Measurements from ENCODE around the gene RLN1.

RLN1 gene

GRCh38 chr9:5292141-5292540, 47.5 kb downstream of the RLN1 start:
- H3K27me3 ChIP-seq (ENCODE audit: insufficient read depth, low read length) = no peaks in the 10 kb centered on the region; the same call in 1 of the 2 replicates
- TF ChIP-seq CTCF (IDR thresholded peaks at IDR 0.05; ENCODE audit: low read length) = no peak
- no peak for TF ChIP-seq EZH2 (IDR thresholded peaks at IDR 0.05; ENCODE audit: borderline replicate concordance, low read length)
- no peak overlapping the region for H3K9ac ChIP-seq (ENCODE audit: low read length)

GRCh38 chr9:5288591-5288990, 51.1 kb downstream of the RLN1 start:
- no peak overlapping the region for H3K27ac ChIP-seq (ENCODE audit: low read depth, low read length, poor library complexity, severe bottlenecking)
- H3K9me2 ChIP-seq (ENCODE audit: low read depth, low read length) = no peaks in the 10 kb centered on the region
- H3K9me3 ChIP-seq (ENCODE audit: low read length) = 0 out of 2 replicates have a peak, but pooled peaks cover 4% of the 10 kb centered on the region
- H3K4me3 ChIP-seq (ENCODE audit: low read depth, low read length, poor library complexity, severe bottlenecking) = no peak overlapping the region
- no peak overlapping the region for H3K9ac ChIP-seq (ENCODE audit: low read length)
- no peaks in the 10 kb centered on the region for H3F3A ChIP-seq (ENCODE audit: insufficient read depth, low read length)
- H3K79me2 ChIP-seq (ENCODE audit: insufficient read depth, low read length) = no peaks in the 10 kb centered on the region
- no peak for TF ChIP-seq EZH2 (IDR thresholded peaks at IDR 0.05; ENCODE audit: borderline replicate concordance, low read length)
- no peak for TF ChIP-seq CTCF (IDR thresholded peaks at IDR 0.05; ENCODE audit: low read length)
- H2AFZ ChIP-seq (ENCODE audit: low read length) = no peak overlapping the region
- no peak overlapping the region for H3K4me2 ChIP-seq (ENCODE audit: low read length)
- no peaks in the 10 kb centered on the region for H3K4me1 ChIP-seq (ENCODE audit: insufficient read depth, low read length, severe bottlenecking)
- no peaks in the 10 kb centered on the region for H4K20me1 ChIP-seq (ENCODE audit: insufficient read depth, low read length)
- no peaks in the 10 kb centered on the region for H3K36me3 ChIP-seq (ENCODE audit: insufficient read depth, low read length)
- H3K27me3 ChIP-seq (ENCODE audit: insufficient read depth, low read length) = no peaks in the 10 kb centered on the region; the same call in 1 of the 2 replicates

More at GRCh38 chr9:5292141-5292540, 47.5 kb downstream of the RLN1 start:
- Histone ChIP-seq H3K36me3 (ENCODE audit: insufficient read depth, low read length) (no peaks in the 10 kb centered on the region), H3K4me2 (ENCODE audit: low read length) (no peak overlapping the region), H3K27ac (ENCODE audit: low read depth, low read length, poor library complexity, severe bottlenecking) (no peak overlapping the region), H3K9me3 (ENCODE audit: low read length) (0 out of 2 replicates have a peak, but pooled peaks cover 4% of the 10 kb centered on the region), H3K4me1 (ENCODE audit: insufficient read depth, low read length, severe bottlenecking) (no peaks in the 10 kb centered on the region), H2AFZ (ENCODE audit: low read length) (no peak overlapping the region), H3F3A (ENCODE audit: insufficient read depth, low read length) (no peaks in the 10 kb centered on the region), H3K79me2 (ENCODE audit: insufficient read depth, low read length) (no peaks in the 10 kb centered on the region), H3K9me2 (ENCODE audit: low read depth, low read length) (no peaks in the 10 kb centered on the region), H3K4me3 (ENCODE audit: low read depth, low read length, poor library complexity, severe bottlenecking) (no peak overlapping the region), H4K20me1 (ENCODE audit: insufficient read depth, low read length) (no peaks in the 10 kb centered on the region)

- TF ChIP-seq CTCF (IDR thresholded peaks at IDR 0.05; ENCODE audit: low read length) (no peak), EZH2 (IDR thresholded peaks at IDR 0.05; ENCODE audit: borderline replicate concordance, low read length) (no peak)
- Histone ChIP-seq H3F3A (ENCODE audit: insufficient read depth, low read length) (no peaks in the 10 kb centered on the region), H3K27ac (ENCODE audit: low read depth, low read length, poor library complexity, severe bottlenecking) (no peak overlapping the region), H3K79me2 (ENCODE audit: insufficient read depth, low read length) (no peaks in the 10 kb centered on the region), H3K9me2 (ENCODE audit: low read depth, low read length) (no peaks in the 10 kb centered on the region), H3K4me3 (ENCODE audit: low read depth, low read length, poor library complexity, severe bottlenecking) (no peak overlapping the region), H3K4me2 (ENCODE audit: low read length) (no peak overlapping the region), H3K36me3 (ENCODE audit: insufficient read depth, low read length) (no peaks in the 10 kb centered on the region), H2AFZ (ENCODE audit: low read length) (no peak overlapping the region), H4K20me1 (ENCODE audit: insufficient read depth, low read length) (no peaks in the 10 kb centered on the region), H3K9me3 (ENCODE audit: low read length) (0 out of 2 replicates have a peak, but pooled peaks cover 4% of the 10 kb centered on the region), H3K27me3 (ENCODE audit: insufficient read depth, low read length) (no peaks in the 10 kb centered on the region), H3K4me1 (ENCODE audit: insufficient read depth, low read length, severe bottlenecking) (no peaks in the 10 kb centered on the region), H3K9ac (ENCODE audit: low read length) (no peak overlapping the region)
These were observed 53.4 kb downstream of the RLN1 start for GRCh38 chr9:5286262-5286661.
